Measurements from ENCODE around the gene PSMD8.

Gene PSMD8

DNA sequence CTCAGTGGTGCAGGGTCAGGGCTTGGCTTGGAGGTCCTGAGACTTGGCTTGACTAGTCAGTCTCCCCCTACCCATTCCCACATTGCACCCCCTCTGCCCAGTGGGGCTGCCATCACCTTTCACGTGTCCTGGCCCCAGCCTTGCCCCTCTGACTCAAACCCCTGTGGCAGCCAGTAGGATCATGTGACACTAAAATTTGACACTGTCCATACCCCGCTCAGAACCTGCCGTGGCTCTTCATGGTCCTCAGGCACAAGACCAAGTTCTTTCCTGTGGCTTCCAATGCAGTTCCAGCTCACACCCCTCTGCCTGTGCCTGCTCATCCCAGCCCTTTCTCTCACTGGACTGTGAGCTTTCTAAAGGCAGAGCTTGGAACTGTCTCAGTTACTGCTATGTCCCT, 2.2 kb downstream of the PSMD8 start:
- TF ChIP-seq EP300 (IDR thresholded peaks at IDR 0.05; ENCODE audit: borderline replicate concordance): no peak
- TF ChIP-seq NFIC (IDR thresholded peaks at IDR 0.05): no peak
- no peak for TF ChIP-seq CEBPB (IDR thresholded peaks at IDR 0.05)
- no peak for TF ChIP-seq RAD21 (IDR thresholded peaks at IDR 0.05; ENCODE audit: low read depth)
- no peak for TF ChIP-seq TCF12 (IDR thresholded peaks at IDR 0.05; ENCODE audit: low read depth)
- TF ChIP-seq EGR1 (IDR thresholded peaks at IDR 0.05): no peak
- TF ChIP-seq, protein P1, sequence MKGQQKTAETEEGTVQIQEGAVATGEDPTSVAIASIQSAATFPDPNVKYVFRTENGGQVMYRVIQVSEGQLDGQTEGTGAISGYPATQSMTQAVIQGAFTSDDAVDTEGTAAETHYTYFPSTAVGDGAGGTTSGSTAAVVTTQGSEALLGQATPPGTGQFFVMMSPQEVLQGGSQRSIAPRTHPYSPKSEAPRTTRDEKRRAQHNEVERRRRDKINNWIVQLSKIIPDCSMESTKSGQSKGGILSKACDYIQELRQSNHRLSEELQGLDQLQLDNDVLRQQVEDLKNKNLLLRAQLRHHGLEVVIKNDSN (IDR thresholded peaks at IDR 0.05): no peak
- TF ChIP-seq ZBTB7A (IDR thresholded peaks at IDR 0.05; ENCODE audit: low read depth): no peak
- TF ChIP-seq TEAD4 (IDR thresholded peaks at IDR 0.05): no peak
- TF ChIP-seq, protein P2, sequence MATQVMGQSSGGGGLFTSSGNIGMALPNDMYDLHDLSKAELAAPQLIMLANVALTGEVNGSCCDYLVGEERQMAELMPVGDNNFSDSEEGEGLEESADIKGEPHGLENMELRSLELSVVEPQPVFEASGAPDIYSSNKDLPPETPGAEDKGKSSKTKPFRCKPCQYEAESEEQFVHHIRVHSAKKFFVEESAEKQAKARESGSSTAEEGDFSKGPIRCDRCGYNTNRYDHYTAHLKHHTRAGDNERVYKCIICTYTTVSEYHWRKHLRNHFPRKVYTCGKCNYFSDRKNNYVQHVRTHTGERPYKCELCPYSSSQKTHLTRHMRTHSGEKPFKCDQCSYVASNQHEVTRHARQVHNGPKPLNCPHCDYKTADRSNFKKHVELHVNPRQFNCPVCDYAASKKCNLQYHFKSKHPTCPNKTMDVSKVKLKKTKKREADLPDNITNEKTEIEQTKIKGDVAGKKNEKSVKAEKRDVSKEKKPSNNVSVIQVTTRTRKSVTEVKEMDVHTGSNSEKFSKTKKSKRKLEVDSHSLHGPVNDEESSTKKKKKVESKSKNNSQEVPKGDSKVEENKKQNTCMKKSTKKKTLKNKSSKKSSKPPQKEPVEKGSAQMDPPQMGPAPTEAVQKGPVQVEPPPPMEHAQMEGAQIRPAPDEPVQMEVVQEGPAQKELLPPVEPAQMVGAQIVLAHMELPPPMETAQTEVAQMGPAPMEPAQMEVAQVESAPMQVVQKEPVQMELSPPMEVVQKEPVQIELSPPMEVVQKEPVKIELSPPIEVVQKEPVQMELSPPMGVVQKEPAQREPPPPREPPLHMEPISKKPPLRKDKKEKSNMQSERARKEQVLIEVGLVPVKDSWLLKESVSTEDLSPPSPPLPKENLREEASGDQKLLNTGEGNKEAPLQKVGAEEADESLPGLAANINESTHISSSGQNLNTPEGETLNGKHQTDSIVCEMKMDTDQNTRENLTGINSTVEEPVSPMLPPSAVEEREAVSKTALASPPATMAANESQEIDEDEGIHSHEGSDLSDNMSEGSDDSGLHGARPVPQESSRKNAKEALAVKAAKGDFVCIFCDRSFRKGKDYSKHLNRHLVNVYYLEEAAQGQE (IDR thresholded peaks at IDR 0.05; ENCODE audit: low read depth): no peak
- TF ChIP-seq CREB1 (IDR thresholded peaks at IDR 0.05; ENCODE audit: low read depth): no peak
- no peak for TF ChIP-seq TAF1 (IDR thresholded peaks at IDR 0.05; ENCODE audit: low read depth)
- TF ChIP-seq FOXM1 (IDR thresholded peaks at IDR 0.05; ENCODE audit: borderline replicate concordance, low read depth): no peak
- TF ChIP-seq, protein P3, sequence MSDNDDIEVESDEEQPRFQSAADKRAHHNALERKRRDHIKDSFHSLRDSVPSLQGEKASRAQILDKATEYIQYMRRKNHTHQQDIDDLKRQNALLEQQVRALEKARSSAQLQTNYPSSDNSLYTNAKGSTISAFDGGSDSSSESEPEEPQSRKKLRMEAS (IDR thresholded peaks at IDR 0.05): no peak
- TF ChIP-seq YY1 (IDR thresholded peaks at IDR 0.05; ENCODE audit: low read depth): no peak

DNA sequence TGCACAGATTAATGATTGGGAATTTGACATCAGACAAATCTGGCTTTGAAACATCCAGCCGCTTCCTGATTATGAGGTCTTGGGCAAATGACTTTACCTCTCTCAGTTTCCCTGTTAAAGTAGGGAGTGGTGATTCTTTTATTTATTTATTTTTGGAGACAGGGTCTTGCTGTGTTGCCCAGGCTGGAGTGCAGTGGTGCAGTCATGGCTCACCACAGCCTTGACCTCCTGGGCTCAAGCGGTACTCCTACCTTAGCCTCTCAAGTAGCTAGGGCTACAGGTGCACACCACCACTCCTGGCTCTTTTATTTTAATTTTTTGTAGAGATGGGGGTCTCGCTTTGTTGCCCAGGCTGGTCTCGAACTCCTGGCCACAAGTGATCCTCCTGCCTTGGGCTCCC, 2.7 kb downstream of the PSMD8 start:
- TF ChIP-seq EP300 (IDR thresholded peaks at IDR 0.05; ENCODE audit: borderline replicate concordance) (no peak), ZBTB7A (IDR thresholded peaks at IDR 0.05; ENCODE audit: low read depth) (no peak), NFIC (IDR thresholded peaks at IDR 0.05) (no peak), RAD21 (IDR thresholded peaks at IDR 0.05; ENCODE audit: low read depth) (no peak), CREB1 (IDR thresholded peaks at IDR 0.05; ENCODE audit: low read depth) (no peak)

DNA sequence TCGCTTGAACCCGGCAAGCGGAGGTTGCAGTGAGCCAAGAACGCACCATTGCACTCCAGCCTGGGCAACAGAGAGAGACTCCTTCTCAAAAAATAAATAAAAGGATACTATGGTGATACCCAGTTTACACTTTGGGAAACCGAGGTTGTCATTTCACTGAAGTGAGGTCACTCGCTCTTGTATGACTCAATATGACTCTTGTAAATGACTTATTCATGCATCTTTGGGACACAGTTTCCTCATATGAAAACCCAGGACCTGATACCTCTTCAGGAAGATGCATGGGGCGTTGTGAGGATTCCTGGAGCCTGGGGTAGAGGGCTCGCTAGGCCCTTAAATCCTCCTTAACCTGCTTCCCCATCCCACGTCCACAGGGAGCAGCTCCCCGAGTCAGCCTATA, 4.5 kb downstream of the PSMD8 start:
- TF ChIP-seq, protein P1 (IDR thresholded peaks at IDR 0.05): no peak
- TF ChIP-seq TCF12 (IDR thresholded peaks at IDR 0.05; ENCODE audit: low read depth) (no peak), NFIC (IDR thresholded peaks at IDR 0.05) (no peak), CEBPB (IDR thresholded peaks at IDR 0.05) (no peak), EP300 (IDR thresholded peaks at IDR 0.05; ENCODE audit: borderline replicate concordance) (no peak), TEAD4 (IDR thresholded peaks at IDR 0.05) (no peak), ZBTB7A (IDR thresholded peaks at IDR 0.05; ENCODE audit: low read depth) (no peak), RAD21 (IDR thresholded peaks at IDR 0.05; ENCODE audit: low read depth) (no peak), TAF1 (IDR thresholded peaks at IDR 0.05; ENCODE audit: low read depth) (no peak), CREB1 (IDR thresholded peaks at IDR 0.05; ENCODE audit: low read depth) (no peak), FOXM1 (IDR thresholded peaks at IDR 0.05; ENCODE audit: borderline replicate concordance, low read depth) (no peak), EGR1 (IDR thresholded peaks at IDR 0.05) (no peak), YY1 (IDR thresholded peaks at IDR 0.05; ENCODE audit: low read depth) (no peak)
- TF ChIP-seq, protein P3 (IDR thresholded peaks at IDR 0.05): no peak
- TF ChIP-seq, protein P2 (IDR thresholded peaks at IDR 0.05; ENCODE audit: low read depth): no peak

DNA sequence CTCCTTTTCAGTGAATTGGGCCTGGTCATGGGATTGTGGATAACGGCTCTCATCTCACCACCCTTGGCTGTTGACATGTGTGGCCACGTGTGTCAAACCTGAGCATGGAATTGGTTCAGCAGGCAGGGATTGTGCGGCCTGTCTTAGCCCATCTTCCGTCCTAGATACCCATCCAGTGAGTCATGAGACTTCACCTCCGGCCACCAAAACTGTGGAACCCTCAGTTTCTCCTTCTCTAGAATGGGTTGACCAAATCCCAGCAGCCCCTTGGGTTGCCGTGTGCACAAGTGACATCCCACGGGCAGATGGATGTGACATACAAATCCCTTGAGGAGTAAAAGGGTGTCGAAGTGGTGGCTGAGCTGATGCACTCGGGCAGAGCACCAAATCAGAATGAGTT, 6.8 kb downstream of the PSMD8 start:
- no peak for TF ChIP-seq CEBPB (IDR thresholded peaks at IDR 0.05)
- no peak for TF ChIP-seq CREB1 (IDR thresholded peaks at IDR 0.05; ENCODE audit: low read depth)
- TF ChIP-seq FOXM1 (IDR thresholded peaks at IDR 0.05; ENCODE audit: borderline replicate concordance, low read depth): no peak
- TF ChIP-seq ZBTB7A (IDR thresholded peaks at IDR 0.05; ENCODE audit: low read depth): no peak
- TF ChIP-seq EGR1 (IDR thresholded peaks at IDR 0.05): no peak
- no peak for TF ChIP-seq YY1 (IDR thresholded peaks at IDR 0.05; ENCODE audit: low read depth)
- no peak for TF ChIP-seq TCF12 (IDR thresholded peaks at IDR 0.05; ENCODE audit: low read depth)
- TF ChIP-seq, protein P1 (IDR thresholded peaks at IDR 0.05): no peak
- TF ChIP-seq EP300 (IDR thresholded peaks at IDR 0.05; ENCODE audit: borderline replicate concordance): no peak
- no peak for TF ChIP-seq TEAD4 (IDR thresholded peaks at IDR 0.05)
- no peak for TF ChIP-seq TAF1 (IDR thresholded peaks at IDR 0.05; ENCODE audit: low read depth)
- TF ChIP-seq, protein P2 (IDR thresholded peaks at IDR 0.05; ENCODE audit: low read depth): no peak
- TF ChIP-seq, protein P3 (IDR thresholded peaks at IDR 0.05): no peak
- no peak for TF ChIP-seq NFIC (IDR thresholded peaks at IDR 0.05)
- TF ChIP-seq RAD21 (IDR thresholded peaks at IDR 0.05; ENCODE audit: low read depth): no peak

Data from Ishikawa (cell line).